Right kidney (tissue), 1 donor: ENCODE measurements around the gene ATP10D.

Experiments
- DNase-seq: peaks from one replicate; pipeline ENCODE4 v3.0.0-alpha.2; 2016

ATP10D gene

GRCh38 chr4:47579235-47579634 is 94.2 kb downstream of the ATP10D start:
- no peak for DNase-seq

DNA sequence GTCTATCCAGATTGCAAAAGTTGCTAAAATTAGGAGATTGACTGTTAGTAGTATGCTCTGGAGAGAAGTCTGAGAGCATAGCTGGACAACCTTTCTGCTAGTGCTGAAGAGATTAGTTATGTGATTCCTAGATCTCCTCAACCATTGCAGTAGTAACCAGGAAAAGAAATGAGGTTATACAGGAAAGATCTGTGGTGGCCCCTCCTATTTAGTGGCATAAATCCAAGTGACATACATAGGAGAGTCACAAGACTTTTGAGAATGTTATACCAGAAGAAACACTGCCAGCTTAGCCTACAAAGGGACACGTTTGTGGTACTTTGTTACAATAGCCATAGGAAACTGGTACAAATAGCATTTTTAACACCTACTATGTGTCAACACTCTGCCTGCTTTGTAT is 105.2 kb downstream of the ATP10D start:
- DNase-seq: no peak

- no peak for DNase-seq
These were observed 112.6 kb downstream of the ATP10D start for GRCh38 chr4:47597696-47598095.

DNA sequence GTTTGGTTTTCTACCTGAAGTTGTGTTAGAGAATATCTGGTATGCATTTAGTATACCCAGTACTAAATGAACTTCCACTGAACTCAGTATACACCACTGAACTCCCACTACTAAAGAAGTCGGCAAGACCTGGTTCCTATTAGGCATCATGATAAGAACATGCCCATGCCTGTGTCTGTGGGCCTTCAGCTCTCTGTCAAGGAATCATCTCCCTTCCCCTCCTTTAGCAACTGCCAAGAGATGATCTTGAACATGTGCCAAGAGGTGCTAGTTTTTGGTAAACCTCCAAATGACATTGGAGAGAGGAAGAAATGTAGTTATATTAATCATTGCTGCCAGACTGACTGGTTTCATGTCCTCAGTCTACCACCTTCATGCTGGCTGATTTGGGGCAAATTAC is 113.2 kb downstream of the ATP10D start:
- DNase-seq: no peak

GRCh38 chr4:47598896-47599295 is 113.8 kb downstream of the ATP10D start:
- no peak for DNase-seq

GRCh38 chr4:47606482-47606881 is 121.4 kb downstream of the ATP10D start:
- no peak for DNase-seq

DNA sequence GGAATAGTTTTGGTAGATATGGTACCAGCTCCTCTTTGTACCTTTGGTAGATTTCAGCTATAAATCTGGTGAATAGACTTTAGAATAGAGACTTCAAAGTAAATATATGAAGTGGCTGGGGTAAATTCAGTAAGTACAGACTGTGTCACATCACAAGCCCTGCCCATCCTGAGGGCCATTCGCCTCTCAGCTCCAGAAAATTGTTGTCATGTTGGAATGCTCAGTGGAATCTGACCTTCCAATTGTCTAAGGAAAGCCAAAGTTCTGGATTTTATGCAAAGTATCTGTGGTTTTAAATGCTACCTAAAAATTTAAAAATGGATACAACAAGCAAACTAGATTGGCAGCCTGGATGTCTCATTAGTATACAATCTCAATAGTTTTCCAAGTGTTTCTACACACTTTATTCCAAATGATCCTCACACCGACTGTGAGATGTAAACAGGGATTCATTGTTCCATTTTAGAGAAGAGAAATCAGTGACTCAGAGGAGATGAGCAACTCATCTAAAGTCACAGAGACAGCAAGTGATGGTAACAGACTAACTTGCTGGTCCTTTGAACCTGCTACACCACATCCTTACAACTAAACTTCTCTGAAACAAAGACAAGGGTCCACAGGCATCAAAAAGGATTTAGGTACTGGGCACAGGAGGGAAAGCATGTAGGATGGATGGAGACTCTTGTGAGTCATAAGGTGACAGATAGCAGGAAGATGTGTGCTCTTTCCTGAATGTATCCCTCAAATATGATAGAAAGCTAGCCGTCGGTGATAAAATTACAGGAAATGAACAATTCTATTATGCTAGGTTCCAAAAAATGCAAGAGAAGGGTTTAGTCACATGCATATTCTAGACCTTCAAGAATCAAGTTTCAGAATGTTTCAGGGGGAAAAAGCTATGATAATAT is 127.3 kb downstream of the ATP10D start:
- DNase-seq: no peak

- DNase-seq: no peak
These were observed 130.3 kb downstream of the ATP10D start for GRCh38 chr4:47615385-47615784.

- DNase-seq: no peak
These were observed 132.5 kb downstream of the ATP10D start for GRCh38 chr4:47617607-47618006.

DNA sequence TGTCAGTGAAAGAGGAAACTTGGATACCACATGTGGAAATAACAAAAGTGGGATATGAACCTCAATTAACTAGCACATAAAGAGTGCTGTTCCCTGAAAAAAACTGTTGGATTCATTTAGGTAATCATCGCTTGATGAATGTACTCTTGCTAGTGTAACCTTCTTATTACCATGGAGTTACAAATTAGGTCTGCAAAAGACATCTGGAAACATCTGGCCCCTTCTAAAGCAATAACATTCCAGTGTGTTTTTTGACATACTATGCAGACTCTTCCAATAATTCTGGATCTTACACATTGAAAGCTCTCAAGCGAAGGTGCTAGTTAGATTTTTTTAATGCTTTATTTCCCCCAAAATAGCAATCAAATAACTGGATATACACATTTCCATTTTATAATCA is 134.6 kb downstream of the ATP10D start:
- no peak for DNase-seq

- no peak for DNase-seq
These were observed 136.1 kb downstream of the ATP10D start for GRCh38 chr4:47621181-47621580.

DNA sequence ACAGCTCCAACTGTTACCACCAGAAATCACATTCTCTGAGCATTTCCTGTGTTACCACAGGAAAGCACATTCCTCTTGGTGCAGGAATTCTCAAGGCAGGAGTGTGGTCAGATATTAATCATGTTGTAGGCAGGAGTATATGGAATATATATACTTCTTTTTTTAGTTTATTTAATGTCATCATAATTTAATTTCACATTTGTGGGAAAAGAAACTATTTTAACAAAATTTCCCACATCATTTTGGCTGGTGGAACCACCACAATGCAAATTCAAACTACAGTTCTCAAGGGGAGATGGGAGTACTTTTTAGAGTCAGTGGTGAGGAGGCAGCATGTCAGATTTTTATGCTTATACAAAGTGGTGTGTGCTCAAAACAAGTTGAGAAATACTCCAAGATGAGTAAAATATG is 139.0 kb downstream of the ATP10D start:
- no peak for DNase-seq

GRCh38 chr4:47631161-47631560 is 146.1 kb downstream of the ATP10D start:
- no peak for DNase-seq

DNA sequence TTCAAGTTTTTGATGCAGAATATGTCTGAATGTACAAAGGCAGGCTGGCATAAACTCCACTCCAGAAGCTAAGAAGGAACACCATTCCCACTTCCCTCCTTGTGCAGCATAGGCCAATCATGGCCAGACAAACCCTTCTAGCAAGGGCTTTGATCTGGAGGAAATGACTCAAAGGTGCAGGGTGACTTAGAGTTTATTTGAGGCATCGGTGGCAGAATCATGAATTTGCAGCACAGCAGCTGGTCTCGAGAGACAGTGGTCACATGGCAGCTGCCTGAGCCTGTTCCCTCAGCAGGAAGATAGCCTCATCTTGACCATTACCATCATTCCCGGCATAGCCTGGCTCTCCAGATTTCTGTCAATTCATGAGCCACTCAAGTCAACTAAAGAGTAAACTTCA is 154.5 kb downstream of the ATP10D start:
- no peak for DNase-seq

- no peak for DNase-seq
These were observed 155.8 kb downstream of the ATP10D start for GRCh38 chr4:47640911-47641310.

DNA sequence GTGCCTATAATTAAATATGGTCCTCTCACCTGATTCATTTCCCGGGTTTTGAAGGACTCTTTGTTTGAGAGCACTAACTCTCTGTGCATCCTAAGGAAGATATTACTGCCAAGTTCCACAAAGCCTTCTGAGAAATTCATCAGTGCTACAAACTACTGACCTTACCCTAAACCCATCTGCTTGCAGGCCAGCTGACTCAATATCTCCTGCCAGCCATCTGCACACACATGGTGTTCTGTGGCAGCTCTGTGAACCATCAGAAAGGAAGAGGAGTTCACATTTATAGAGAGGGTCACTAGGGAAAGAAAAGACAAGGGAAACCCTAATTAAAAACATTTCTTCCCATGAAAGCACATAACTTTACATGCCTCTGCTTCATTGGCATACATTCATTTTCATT is 156.7 kb downstream of the ATP10D start:
- no peak for DNase-seq

DNA sequence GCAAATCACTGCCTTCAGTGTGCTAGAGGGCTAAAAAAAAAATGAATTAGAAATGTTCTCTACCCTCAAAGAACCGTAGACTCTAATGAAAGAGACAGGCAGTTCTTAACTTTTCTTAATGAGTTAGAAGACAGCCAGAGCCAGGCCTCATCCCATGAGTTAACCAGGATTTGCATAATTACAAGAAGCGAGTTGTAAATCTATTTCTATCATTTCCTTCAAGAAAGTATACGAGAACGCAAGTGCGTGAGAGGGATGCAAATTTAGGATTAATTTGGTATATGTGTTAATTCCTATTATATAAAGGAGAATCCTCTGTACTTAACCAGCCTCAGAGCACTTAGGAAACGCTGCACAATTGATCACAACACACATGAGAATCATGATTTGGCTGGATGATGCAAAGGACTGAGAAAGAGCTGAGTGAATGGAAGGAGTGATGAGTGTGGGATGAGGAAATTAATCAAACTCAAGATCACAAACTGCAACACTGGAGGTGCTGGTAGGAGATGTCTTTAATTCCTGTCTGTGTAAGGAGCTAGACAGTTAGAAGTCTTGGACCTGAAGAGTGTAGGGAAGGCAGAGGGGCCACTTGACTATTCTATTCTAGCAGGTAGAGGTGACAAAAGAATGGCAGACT is 157.2 kb downstream of the ATP10D start:
- DNase-seq: no peak
